Testis (tissue), 3 donors: Measurements from ENCODE around the gene SLC49A3. TPM values are rescaled to one million over a fixed set of nuclear protein-coding genes. Genes with fewer than 3 reads are reported as not detected.

Experiments
- DNase-seq: peaks from one replicate; pipeline ENCODE4 v3.0.0-alpha.2; 2019
- H3K27ac ChIP-seq, 2 donors: fragments of 200-600 bp; sonication (generic); one replicate each; pipeline ENCODE4 v1.5.1; 2019
- H3K27me3 ChIP-seq: fragments of 200-600 bp; sonication (generic); one replicate; pipeline ENCODE4 v1.5.1; 2019
- H3K36me3 ChIP-seq: fragments of 200-600 bp; sonication (generic); one replicate; pipeline ENCODE4 v1.5.1; 2017; ENCODE audit warnings: low read depth; ENCODE audit errors: missing control alignments
- H3K4me1 ChIP-seq: fragments of 200-600 bp; sonication (generic); one replicate; pipeline ENCODE4 v1.5.1; 2019
- H3K4me3 ChIP-seq, 2 donors: fragments of 200-600 bp; sonication (generic); one replicate each; pipeline ENCODE4 v1.5.1; 2017 to 2019
- H3K9me3 ChIP-seq: fragments of 200-600 bp; sonication (generic); one replicate; pipeline ENCODE4 v1.5.1; 2017
- POLR2A ChIP-seq: fragments of 450-650 bp; IDR thresholded peaks from one replicate; pipeline ENCODE4 v1.6.1; 2017; ENCODE audit warnings: antibody characterized with exemption, mild to moderate bottlenecking, moderate library complexity
- WGBS, 2 donors: methylation state at CpG; one replicate each; pipeline ENCODE4 v1.1.5; 2018; 5-methylcytosine and 5-hydroxymethylcytosine counted together
- intact Hi-C: fragments of 100-400 bp; cut with DNase I; formaldehyde crosslinking; loops from one replicate; pipeline ENCODE4 v1.15.1; 2023; ENCODE audit warnings: low total_unique reads
- polyA plus RNA-seq: library from polyadenylated mRNA; stranded (reverse); fragments of 350-450 nt; fragmentation: Illumina TruSeq; extraction: RNeasy Lipid Tissue Mini Kit (QIAGEN cat#74804); gene quantifications from one replicate; pipeline ENCODE4 v1.2.3, GENCODE V29; 2014; ENCODE audit warnings: low read depth, low replicate concordance; ENCODE audit not compliant: insufficient read depth
- total RNA-seq, 2 donors: library from RNA; depleted of rRNA; stranded (reverse); fragments of >200 nt; gene quantifications; one replicate each; pipeline ENCODE4 v1.2.3, GENCODE V29; 2016
- TF ChIP-seq, protein P1 (sequence below), 3 experiments: fragments of 450-650 bp in 2 of 3; fragments of 200-600 bp in 1 of 3; sonication (generic) in 1 of 3; IDR thresholded peaks; one replicate each; pipeline ENCODE4 v1.5.1; 2016 to 2019; ENCODE audit warnings: antibody characterized with exemption in 3 of 3, mild to moderate bottlenecking in 2 of 3, moderate library complexity in 1 of 3

Gene SLC49A3
- total and polyA plus RNA-seq, 3 donors from 2014 or later, result 7.3 to 23.5 (median 10.1) TPM

DNA sequence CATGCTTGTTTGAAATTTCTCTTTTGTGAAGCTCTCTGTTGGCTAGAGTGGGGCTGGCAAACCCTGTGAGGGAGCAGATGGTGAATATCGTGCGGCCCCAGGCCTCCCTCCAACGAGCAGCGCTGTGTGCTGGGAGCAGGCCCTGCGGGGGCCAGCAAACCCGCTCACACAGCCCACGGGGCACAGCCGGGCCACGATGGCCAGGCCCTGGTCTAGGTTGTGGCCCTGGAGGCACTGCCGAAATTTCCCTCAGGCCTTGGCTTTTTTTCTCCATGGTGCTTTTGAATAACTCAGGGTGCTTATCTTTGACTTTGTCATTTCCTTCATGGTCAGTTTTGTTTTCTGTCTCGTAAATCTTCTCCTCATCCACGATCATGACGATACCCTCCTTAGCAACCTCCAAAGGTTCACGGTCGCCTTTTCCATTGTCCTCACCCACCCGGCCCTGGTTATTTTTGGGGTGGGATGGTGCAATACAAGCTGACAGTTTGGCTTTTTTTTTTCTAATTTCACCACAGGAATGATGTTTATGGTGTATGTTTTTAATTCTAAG is 37.4 kb upstream of the SLC49A3 start:
- WGBS, 2 donors, result 40 to 43% methylated on average over 16 of the region's 16 CpGs
- intact Hi-C loops, result no loop called here
- Histone ChIP-seq H3K4me3 (no peak overlapping the region), H3K4me1 (peaks cover 40% of the 10 kb centered on the region), H3K27ac (peak overlapping the region in 1 of 2 donors; percentile 36), H3K36me3 (no peaks in the 10 kb centered on the region), H3K9me3 (no peaks in the 10 kb centered on the region), H3K27me3 (no peaks in the 10 kb centered on the region)
- TF ChIP-seq POLR2A, result no peak
- TF ChIP-seq, protein P1, sequence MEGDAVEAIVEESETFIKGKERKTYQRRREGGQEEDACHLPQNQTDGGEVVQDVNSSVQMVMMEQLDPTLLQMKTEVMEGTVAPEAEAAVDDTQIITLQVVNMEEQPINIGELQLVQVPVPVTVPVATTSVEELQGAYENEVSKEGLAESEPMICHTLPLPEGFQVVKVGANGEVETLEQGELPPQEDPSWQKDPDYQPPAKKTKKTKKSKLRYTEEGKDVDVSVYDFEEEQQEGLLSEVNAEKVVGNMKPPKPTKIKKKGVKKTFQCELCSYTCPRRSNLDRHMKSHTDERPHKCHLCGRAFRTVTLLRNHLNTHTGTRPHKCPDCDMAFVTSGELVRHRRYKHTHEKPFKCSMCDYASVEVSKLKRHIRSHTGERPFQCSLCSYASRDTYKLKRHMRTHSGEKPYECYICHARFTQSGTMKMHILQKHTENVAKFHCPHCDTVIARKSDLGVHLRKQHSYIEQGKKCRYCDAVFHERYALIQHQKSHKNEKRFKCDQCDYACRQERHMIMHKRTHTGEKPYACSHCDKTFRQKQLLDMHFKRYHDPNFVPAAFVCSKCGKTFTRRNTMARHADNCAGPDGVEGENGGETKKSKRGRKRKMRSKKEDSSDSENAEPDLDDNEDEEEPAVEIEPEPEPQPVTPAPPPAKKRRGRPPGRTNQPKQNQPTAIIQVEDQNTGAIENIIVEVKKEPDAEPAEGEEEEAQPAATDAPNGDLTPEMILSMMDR (IDR thresholded peaks at IDR 0.05), result no peak
- no peak for DNase-seq

DNA sequence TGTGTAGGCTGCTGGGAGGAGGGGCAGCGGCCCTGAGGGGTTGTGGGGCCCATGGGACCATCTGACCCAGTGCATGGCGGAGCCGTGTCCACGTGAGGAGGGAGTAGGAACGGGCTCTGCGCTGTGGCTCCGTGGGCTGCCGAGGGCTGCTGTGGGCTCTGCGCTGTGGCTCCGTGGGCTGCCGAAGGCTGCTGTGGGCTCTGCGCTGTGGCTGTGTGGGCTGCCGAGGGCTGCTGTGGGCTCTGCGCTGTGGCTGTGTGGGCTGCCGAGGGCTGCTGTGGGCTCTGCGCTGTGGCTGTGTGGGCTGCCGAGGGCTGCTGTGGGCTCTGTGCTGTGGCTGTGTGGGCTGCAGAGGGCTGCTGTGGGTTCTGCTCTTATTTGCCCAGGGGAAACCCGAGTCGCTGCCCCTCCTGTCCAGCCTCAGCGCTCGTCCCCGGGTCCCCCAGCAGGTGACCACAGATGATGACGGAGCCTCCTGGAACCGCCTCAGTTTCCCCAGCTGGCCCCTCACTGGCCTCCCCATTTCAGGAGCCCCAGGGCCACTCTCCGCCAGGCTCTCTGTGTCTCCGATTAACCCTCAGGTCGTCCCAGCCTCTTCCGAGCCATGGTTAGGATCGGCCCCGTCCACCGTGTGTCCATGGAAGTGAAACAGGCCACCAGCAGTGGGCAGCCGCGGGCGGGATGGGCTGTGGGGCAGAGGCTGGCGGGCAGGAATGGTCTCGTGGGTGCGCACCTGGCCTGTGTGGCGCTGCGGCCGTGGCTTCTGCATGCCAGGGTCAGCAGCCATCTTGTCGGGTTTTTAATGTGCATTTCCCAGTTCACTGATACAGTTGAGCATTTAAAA is 36.7 kb upstream of the SLC49A3 start:
- no peak overlapping the region for H3K4me3 ChIP-seq
- no peaks in the 10 kb centered on the region for H3K36me3 ChIP-seq
- no peaks in the 10 kb centered on the region for H3K27me3 ChIP-seq
- 87 to 95% methylated on average over 30 to 41 of the region's 41 CpGs for WGBS, 2 donors
- intact Hi-C loops, result no loop called here
- no peak overlapping the region for H3K27ac ChIP-seq
- H3K4me1 ChIP-seq, result peaks cover 47% of the 10 kb centered on the region
- TF ChIP-seq, protein P1 (IDR thresholded peaks at IDR 0.05), result no peak
- TF ChIP-seq POLR2A, result no peak
- no peaks in the 10 kb centered on the region for H3K9me3 ChIP-seq
- no peak for DNase-seq

DNA sequence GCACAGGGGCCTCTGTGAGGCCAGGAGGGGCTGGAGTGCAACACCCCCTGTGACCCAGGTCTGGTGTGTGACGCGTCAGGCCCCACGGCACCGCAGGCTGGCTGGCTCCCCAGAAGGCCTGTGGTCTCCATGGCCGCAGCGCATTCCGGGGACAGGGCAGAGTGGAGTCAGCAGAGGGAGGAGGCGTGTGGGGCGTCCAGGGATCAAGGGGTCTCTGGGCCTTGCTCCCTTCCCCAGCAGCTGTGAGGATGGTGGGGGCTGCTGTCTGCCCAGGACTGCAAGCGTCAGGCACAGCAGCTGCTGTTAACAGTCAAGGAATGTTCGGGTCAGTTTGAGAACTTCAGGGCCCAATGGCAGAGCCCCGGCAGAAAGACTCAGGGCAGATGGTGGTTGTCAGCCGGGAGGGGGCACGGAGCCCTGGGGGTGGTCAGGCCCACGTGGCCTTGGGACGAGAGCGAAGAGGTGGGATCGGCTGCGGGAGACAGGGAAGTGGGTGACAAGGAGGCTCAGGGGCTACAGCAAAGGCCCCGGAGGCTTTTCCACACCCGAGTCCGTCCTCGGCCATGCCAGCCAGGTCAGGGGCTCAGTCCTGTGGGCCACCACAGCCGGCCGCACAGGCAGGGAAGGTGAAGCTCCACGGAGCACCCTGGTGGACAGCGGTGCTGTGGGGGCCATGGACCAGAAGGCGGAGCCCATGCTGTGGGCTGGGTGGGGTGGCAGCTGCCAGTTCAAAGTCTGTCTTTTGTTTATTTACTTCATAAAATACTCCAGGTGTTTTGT is 35.0 kb upstream of the SLC49A3 start:
- WGBS, 2 donors, result 56 to 64% methylated on average over 27 to 28 of the region's 28 CpGs

DNA sequence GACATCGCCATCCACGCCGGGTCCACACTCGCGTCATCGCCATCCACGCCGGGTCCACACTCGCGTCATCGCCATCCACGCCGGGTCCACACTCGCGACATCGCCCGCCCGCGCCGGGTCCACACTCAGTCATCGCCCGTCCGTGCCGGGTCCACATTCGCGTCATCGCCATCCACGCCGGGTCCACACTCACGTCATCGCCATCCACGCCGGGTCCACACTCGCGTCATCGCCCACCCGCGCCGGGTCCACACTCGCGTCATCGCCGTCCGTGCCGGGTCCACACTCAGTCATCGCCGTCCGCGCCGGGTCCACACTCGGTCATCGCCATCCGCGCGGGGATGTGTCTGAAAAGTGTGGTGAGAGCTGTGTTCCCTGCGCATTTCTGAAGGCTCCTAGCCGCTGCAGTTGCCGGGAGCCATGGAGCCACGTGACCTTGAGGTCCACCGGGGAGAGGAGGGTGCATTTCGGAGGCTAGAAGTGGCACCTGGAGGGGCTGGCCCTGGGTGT is 34.0 kb upstream of the SLC49A3 start:
- DNase-seq, result no peak
- WGBS, 2 donors, result 94 to 95% methylated on average over 58 to 61 of the region's 61 CpGs
- no peak for TF ChIP-seq POLR2A
- TF ChIP-seq, protein P1 (IDR thresholded peaks at IDR 0.05), result no peak
- Histone ChIP-seq H3K27me3 (no peaks in the 10 kb centered on the region), H3K9me3 (no peaks in the 10 kb centered on the region), H3K4me3 (no peak overlapping the region), H3K36me3 (no peaks in the 10 kb centered on the region), H3K4me1 (peaks cover 49% of the 10 kb centered on the region), H3K27ac (peak overlapping the region in 1 of 2 donors; percentile 7)
- intact Hi-C loops, result no loop called here

More for the DNA sequence above, 35.0 kb upstream of the SLC49A3 start:
- Histone ChIP-seq H3K36me3 (no peaks in the 10 kb centered on the region), H3K4me3 (no peak overlapping the region), H3K4me1 (peaks cover 48% of the 10 kb centered on the region), H3K9me3 (no peaks in the 10 kb centered on the region), H3K27me3 (no peaks in the 10 kb centered on the region), H3K27ac (peak overlapping the region; percentile 11 to 59)
- no peak for DNase-seq
- intact Hi-C loops, result no loop called here
- TF ChIP-seq, protein P1 (IDR thresholded peaks at IDR 0.05), result no peak
- no peak for TF ChIP-seq POLR2A
